Superior temporal gyrus (tissue), 1 donor: ENCODE data around the gene LOC101059915.
"Not testable (repeated sequence)": the region's sequence is repeated elsewhere in the genome, so short reads cannot be mapped to it uniquely, and the experiment has no call there.

Source experiments
- DNase-seq: peaks from one replicate; pipeline ENCODE4 v3.0.0-alpha.2; 2016; ENCODE audit errors: extremely low spot score

Gene LOC101059915

GRCh38 chrX:71640002-71640401, 27.3 kb upstream of the LOC101059915 start:
- DNase-seq = no peak

GRCh38 chrX:71644406-71644805, 22.9 kb upstream of the LOC101059915 start:
- DNase-seq = not testable (repeated sequence)

- no peak for DNase-seq
Observed at GRCh38 chrX:71650333-71650969, 16.9 kb upstream of the LOC101059915 start.

- DNase-seq = peak; percentile 62
Observed at GRCh38 chrX:71652405-71652804, 14.9 kb upstream of the LOC101059915 start.

DNA sequence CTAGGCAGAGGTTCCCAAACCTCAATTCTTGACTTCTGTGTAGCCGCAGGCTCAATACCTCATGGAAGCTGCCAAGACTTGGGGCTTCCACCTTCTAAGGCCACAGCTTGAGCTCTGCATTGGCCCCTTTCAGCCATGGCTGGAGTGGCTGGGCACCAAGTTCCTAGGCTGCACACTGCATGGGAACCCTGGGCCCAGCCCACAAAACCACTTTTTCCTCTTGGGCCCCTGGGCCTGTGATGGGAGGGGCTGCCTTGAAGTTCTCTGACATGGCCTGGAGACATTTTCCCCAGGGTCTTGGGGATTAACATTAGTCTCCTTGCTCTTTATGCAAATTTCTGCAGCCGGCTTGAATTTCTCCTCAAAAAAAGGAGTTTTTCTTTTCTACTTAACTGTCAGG, 14.0 kb upstream of the LOC101059915 start:
- no peak for DNase-seq

DNA sequence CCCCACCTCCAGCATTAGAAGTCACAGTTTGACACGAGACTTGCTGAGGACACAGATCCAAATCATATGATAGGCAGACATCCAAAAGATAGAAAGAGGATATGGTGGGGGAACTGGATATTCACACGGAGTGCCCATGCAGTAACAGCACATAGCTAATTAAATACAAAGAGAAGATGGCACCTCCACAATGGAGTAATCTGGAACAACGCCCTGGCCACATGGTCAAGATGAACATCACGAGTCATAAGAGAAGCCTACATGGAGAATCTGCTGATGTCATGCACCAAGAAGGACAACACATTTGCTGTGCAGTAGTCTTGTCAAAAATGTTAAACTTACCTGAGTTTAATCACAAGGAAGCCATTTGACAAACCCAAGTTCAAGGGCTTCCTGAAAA, 10.1 kb upstream of the LOC101059915 start:
- DNase-seq = no peak

DNA sequence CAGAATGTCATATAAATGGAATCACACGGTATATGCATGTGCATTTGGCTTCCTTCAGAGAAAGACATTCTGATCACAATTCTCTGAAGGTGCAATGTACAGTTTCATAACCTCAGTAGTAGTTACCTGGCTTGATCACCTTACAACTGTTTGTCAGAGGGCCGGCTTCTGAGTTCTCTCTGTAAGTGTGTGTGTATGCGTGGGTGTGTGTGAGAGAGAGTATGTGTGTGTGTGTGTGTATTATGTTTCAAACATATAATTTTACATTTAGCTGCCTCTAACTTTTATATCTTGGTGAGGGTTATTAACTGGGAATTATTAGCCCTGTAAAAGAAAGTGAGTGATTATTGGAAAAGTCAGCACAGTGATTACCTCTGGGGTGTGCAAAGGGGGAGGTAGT, 8.0 kb upstream of the LOC101059915 start:
- no peak for DNase-seq

- no peak for DNase-seq
Observed at GRCh38 chrX:71659959-71660358, 7.4 kb upstream of the LOC101059915 start.

DNA sequence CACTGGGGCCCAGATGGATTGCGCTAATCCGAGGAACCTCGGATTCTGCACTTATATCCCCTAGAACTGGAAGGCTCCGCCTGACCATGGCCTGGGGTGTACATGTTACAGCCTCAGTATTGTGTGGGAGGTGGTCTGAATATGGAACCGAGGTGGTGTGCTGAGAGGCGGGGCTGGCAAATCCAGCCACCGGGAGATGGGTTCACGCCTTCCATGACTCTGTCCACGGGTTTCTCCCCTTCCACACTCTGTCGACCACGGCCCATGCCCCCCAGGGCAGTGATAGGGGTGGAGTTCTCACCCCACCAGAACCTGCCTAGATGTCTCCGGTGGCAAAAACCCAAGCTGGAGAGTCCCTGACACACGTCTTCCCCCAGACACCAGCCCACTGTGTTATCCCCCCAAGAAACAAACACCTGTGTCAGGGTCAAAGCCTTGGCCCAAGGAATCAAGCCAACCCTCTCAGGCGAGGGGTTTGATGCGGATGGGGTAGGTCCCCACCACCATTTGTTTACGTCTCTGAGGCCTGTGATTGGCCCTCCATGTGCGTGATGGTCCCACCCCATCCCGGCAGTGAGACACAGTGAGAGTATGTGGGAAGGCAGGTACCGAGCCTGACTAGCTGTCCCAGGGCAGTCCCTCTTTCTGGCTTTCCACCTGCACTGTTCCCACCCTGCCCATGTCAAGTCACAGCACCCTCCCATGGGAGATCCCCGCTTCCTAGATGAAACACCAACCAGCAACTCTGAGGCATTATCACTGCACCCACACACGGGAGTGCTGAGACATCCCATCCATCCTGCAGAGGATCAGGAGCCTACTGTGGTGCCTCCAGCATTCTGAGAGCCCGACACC, 6.6 kb upstream of the LOC101059915 start:
- no peak for DNase-seq

DNA sequence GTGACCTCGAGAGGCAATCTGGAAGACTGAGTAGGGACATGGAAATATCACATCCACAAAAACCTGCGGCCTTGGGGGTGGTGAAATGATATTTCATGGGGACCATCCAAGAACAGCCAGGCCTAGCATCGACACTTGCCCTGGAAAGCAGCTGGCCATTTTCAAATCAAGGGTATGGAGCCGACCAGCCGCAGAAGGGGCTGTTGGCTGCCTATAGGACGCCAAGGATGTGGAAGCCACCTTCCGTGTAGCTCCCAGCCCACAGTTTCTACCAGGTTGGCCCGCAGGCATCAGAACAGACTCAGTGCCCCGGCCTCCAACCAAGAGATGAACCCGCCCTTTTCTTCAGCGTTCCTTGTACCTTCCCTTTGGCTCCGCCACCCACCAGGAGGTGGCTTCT, 5.4 kb upstream of the LOC101059915 start:
- no peak for DNase-seq

DNA sequence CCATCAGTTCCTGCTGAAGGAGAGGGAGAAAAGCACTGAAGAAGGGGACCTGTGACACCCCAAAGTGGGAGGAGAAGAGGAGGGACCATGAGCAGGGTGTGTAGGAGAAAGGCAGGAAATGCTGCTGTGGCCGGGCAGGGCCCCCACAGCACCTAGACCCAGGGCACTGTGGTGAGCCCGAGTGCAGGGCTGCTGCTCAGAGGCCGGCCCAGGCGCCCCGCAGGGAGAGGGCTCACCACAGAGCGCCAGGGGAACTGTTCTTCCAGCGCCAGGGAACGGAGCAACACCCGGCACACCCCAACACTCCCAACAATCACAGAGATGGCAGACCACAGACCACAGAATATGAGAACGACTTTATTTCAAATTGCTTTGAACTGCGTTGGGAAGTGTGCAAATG, 4.7 kb upstream of the LOC101059915 start:
- DNase-seq = not testable (repeated sequence)

DNA sequence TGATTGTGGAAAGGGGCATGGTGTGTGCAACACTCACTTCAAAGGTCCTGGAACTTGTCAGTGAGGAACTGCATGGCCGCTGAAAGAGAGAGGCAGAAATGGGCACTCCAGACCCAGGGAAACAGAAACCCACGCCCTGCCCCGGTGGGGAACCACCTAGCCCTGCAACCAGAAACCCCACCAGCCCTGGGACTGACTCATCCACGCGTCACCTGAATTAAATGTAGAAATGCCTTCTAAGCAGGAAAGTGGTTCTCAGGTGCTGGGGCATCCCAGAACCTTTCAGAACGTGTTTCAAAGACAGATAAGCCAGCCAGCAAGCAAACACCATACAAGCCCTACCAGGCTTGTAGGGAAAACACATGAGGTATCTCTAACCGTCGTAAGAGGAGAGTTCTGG, 4.1 kb upstream of the LOC101059915 start:
- not testable (repeated sequence) for DNase-seq

DNA sequence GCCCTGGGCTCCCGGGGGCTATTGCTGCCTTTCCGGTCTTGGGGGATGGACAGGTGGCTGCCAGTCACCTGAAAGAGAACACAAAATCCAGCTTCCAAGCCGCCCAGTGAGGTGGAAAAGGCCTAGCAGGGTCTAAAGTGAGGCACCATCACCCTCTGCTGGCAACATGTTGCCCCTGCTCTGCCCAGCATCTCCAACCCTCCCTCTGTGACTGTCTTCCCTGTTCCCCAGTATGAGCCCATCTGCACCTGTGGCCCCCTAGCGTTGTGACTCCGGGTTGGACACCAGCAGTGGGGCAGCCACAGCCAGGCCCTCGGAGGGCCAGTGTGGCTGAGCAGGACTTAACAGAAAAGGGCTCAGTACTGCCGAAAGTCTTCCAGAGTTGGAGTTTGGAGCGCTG, 3.1 kb upstream of the LOC101059915 start:
- DNase-seq = not testable (repeated sequence)

DNA sequence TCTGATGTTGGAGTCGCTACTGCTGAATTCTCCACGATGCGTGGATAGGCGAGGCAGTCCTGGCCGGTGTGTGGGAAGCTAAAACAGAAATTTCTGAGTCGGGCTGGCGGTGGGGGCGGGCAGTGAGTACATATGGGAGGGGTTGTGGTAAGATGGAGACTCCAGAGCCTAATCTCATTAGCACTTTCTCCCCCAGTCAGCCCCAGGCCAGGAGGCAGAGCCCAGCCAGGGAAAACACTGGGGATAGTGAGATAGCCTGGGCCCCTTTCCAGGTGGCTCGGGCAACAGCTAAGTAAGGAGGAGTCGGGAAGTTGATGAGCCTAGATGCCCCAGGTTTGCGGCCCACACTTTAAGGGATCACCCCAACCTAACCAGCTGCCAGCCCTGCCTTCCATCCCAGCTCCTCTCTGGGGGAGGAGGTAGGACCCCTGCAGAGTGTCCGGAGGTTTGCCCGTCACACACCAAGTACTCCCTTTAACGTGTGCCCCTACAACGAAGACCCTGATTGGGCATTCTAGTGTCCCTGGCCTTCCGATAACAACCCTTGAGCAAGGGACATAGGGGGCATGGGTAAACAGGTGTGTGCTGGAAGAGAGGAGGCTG, 2.4 kb upstream of the LOC101059915 start:
- DNase-seq = no peak

GRCh38 chrX:71665747-71666146, 1.6 kb upstream of the LOC101059915 start:
- no peak for DNase-seq

- DNase-seq = no peak
Observed at GRCh38 chrX:71666240-71667223, 814 bp upstream of the LOC101059915 start.

DNA sequence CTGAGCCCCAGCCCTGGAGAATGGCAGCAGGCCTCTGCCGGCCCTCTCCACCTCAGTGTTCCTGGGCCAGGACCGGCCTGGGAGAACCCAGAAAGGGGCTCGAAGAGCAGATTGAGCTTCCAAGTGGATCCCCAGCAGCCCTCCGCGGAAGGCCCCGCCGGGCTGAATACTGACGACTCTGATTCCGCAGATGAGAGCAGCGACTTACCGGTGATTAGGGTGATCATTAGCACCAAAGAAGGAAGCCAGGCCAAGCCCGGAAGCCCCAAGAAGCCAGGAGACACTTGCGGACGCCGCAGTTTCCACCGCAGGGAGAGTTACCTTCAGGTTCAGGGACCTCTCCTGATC, 876 bp downstream of the LOC101059915 start:
- no peak for DNase-seq

GRCh38 chrX:71669492-71669891, 2.1 kb downstream of the LOC101059915 start:
- DNase-seq = no peak

DNA sequence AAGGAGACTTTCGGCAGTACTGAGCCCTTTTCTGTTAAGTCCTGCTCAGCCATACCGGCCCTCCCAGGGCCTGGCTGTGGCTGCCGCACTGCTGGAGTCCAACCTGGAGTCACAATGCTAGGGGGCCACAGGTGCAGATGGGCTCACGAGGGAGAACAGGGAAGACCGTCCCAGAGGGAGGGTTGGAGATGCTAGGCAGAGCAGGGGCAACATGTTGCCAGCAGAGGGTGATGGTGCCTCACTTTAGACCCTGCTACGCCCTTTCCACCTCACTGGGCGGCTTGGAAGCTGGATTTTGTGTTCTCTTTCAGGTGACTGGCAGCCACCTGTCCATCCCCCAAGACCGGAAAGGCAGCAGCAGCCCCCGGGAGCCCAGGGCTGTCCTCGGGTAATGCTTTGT, 2.6 kb downstream of the LOC101059915 start:
- not testable (repeated sequence) for DNase-seq

DNA sequence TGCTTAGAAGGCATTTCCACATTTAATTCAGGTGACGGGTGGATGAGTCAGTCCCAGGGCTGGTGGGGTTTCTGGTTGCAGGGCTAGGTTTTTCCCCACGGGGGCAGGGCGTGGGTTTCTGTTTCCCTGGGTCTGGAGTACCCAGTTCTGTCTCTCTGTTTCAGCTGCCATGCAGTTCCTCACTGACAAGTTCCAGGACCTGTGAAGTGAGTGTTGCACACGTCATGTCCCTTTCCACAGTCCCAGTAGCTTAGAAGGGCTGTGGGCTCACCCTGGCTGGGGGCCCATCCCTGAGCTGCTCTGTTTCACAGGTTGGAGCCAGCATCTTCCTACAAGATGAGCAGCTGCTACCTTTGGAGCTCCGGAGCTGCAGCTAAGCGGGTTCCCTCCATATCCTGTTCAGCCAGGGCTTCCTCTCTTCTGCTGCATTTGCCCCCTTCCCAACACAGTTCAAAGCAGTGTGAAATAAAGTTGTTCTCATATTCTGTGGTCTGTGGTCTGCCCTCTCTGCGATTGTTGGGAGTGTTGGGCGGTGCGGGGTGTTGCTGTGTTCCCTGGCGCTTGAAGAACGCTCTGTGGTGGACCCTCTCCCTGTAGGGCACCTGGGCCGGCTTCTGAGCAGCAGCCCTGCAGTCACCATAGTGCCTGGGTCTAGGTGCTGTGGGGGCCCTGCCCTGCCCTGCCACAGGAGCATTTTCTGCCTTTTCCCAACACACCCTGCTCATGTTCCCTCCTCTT, 3.9 kb downstream of the LOC101059915 start:
- DNase-seq = no peak

- no peak for DNase-seq
Observed at GRCh38 chrX:71671938-71672337, 4.6 kb downstream of the LOC101059915 start.
